IPS DF 4.7 (cell line): Measurements from ENCODE around the gene HDLBP.
"Not testable (repeated sequence)": the region's sequence is repeated elsewhere in the genome, so short reads cannot be mapped to it uniquely, and the experiment has no call there.

Source experiments
- DNase-seq: peaks from one replicate; pipeline ENCODE4 v3.0.0-alpha.2; 2013; ENCODE audit warnings: low spot score; ENCODE audit errors: extremely low read depth

HDLBP gene

GRCh38 chr2:241308832-241309500, 6.5 kb downstream of the HDLBP start:
- no peak for DNase-seq

GRCh38 chr2:241308267-241308666, 7.2 kb downstream of the HDLBP start:
- no peak for DNase-seq

DNA sequence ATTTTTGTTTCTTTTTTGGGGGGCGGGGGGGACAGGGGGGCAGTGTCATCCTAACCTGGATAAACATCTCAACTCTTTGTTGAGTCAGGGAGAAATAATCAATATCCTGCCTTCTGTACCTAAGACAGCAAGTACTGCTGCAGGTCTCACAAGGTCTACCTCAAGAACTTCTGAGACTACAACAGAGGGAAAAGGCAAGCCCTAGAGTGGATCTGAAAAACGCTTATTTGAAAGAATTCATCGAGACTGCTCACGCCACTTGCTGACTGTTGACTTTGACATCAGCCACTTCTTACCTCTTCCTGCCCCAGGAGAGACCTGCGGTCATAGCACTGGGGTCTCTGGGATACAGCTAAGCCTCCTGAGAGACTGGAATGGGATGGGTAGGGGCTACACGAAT, 8.4 kb downstream of the HDLBP start:
- no peak for DNase-seq

GRCh38 chr2:241304039-241304670, 11.3 kb downstream of the HDLBP start:
- DNase-seq: no peak

DNA sequence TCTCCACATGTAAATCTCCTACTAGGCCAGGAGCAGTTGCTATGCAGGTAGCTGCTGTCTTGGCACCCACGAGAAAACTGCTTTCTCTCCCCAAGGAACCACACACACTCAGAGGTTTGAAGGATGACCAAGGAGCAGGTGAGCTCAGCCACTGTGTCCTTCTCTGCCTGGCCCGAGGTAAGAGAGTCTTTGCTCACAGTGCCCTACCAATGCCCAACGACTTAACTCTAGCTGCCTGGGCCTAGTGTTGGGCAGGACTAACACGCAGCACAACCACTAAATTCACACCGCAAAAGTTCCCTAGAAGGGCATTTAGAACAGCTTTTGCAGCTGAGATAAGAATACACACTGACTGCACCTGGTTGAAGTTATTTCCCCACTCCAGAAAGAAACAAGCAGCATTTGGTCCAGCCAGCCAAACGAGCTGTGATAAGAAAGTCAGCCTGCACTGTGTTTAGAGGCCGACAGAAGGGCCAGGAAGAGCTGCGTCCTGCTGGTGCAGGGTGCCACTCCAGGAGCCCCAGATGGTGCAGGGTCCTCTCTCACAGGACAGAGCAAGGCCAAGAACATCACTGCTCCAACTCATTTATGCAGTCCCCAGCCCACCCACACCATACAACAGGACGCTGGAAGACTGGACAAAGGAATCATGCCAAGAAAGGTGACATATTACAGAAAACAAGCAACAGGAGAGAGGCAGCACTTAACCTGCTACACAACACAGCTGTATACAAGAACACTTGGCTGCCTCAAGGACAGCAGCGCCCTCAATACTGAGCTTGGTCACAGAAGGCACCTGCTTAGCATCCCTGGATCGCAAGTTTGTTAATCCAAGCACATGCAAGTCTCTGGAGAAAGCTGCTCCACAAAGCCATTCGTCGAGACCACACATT, 12.5 kb downstream of the HDLBP start:
- DNase-seq: no peak

DNA sequence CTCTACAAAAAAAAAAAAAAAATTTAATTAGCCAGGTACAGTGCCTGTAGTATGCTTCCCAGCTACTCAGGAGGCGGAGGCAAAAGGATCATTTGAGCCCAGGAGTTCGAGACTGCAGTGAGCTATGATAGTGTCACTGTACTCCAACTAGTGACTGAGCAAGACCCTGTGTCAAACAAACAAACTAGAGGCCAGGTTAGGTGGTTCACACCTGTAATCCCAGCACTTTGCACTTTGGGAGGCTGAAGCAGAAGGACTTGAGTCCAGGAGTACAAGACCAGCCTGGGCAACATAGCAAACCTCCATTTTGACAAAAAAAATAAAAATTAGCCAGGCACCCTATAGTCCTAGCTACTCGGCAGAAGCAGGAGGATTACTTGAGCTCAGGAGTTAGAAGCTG, 13.4 kb downstream of the HDLBP start:
- no peak for DNase-seq

- no peak for DNase-seq
Measured at GRCh38 chr2:241300000-241300399, 15.5 kb downstream of the HDLBP start.

DNA sequence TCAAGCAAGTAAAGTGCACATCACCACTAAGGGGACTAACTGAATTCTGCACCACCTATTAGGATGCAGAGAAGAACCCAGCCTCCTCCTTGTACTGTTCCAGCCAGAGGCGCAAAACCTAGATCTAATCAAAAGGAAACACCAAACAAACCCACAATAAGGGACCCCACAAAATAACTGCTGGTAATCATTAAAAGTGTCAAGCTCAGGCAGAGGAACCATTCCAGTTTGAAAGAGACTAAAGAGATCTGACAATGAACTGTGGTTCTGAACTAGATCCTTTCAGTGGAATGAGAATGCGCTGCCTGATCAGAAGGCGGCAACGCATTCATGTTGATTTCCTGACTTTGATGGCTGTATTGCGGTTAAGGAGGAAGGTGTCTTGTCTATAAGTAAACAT, 16.8 kb downstream of the HDLBP start:
- no peak for DNase-seq

- no peak for DNase-seq
Measured at GRCh38 chr2:241296767-241297166, 18.7 kb downstream of the HDLBP start.

DNA sequence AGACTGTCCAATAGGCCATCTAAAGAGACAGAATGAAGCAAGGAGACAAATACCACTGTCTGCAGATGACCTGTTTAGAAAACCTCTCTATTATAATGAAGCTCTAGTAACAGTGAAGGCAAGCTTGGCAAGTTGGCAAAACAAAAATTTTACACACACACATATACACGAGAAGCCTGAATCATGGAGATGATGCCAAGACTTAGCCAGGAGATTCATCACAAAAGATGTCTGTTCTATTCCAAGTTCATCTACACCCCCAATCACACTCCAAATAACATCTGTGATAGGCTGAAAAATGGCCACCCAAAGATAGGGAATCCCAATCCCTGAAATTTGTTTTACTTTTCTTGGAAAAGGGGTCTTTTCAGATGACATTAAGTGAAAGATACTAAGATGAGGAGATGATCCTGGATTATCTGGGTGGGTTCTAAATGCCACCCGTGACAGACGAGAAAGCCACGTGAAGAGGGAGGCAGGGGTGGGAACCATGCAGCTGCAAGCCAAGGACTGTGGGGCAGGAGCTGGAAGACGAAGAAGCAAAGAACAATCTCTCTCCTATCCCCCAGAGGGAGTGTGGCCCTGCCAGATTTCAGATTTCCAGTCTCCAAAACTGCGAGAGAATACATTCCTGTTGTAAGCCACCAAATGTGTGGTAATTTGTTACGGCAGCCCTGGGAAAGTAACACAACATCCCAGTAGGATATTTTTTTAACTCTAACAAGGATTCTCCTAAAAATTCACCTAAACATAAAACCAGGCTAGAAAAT, 20.0 kb downstream of the HDLBP start:
- DNase-seq: no peak

DNA sequence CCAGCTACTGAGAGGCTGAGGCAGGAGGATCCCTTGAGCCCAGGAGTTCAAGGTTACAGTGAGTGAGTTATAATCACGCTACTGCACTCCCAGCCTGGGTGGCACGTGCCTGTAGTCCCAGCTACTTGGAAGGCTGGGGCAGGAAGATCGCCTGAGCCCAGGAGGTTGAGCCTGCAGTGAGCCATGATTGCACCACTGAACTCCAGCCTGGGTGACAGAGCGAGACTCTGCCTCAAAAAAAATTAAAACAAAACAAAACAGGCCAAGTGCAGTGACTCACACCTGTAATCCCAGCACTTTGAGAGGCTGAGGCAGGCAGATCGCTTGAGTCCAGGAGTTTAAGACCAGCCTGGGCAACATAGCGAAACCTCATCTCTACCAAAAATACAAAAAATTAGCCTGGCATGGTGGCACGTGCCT, 22.1 kb downstream of the HDLBP start:
- not testable (repeated sequence) for DNase-seq

GRCh38 chr2:241291977-241292376, 23.5 kb downstream of the HDLBP start:
- no peak for DNase-seq

DNA sequence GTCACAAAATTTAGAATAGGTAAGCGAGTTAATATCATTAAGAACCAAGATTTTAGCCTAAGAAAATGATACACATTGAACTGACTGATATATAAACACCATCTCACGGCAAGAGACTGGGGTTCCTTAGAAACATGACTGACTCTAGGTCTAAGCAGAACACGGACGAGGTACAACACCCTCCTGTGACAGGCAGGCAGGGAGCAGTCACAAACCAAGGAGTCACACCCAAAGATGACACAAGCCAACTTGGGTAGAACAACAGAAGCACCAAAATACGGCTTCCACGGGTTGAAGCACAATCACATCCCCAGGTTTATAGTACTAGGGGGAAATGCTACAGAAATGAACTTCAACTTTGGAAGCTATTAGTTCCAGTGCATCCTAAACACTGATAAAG, 24.3 kb downstream of the HDLBP start:
- no peak for DNase-seq

DNA sequence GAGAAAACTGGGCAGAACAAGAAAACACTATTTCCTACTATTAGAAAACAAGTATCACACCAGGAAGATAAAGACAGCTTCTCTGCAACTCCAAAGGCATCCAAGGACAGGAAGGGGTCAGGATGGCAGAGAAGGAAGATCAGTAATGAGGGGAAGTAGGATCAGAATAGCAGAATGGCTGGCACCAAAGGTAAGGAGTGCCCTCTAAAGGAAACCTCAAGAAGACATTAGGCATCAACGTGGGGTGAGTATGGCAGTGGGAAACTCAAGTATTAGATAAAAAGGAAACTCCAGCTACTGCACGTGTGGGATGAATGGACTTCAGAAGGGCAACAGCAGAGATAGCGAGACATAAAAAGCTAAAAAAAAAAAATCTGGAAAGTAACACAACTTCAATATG, 25.9 kb downstream of the HDLBP start:
- no peak for DNase-seq

DNA sequence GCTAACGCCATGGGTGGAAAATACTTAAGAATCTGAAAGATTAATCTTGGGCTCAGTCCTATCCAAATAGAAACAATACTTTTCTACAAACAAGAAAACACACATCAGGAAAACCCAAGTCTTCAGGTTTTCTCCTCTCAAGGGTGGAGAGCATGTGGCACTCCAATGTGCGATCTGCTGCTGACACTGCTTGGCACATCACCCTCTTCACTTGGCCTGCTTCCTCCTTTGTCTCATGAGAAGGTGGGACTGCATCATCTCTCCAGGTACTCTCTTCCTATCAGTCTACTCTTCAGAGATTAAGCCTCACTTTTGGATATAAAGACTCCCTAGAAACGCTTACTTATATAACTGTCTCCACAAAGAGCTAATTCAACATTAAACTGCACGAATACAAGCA, 26.4 kb downstream of the HDLBP start:
- no peak for DNase-seq

DNA sequence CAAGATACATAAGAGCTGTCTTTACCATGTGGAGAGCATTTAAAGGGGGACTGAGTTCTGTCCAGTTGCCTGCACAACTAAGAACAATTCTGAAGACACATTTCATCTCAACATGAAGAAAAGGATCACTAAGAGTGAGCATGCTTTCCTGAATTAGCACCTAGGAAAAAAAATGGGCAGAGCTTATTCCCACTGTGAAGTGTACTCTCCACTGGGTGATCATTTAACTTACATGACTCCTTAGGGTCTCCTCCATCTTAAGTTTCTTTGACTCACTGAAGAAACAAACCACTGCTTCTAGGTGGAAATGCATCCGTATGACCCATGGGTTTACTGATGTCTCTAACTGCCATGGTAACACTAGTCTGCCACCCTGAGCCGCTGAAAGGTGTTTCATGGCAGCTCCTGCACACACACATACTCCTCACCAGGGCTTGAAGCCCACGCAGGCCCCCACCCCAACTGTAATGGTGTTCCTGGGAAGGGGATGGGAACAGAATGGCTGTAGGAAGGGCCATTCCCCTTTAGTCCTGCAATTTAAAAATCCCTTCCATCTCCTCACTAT, 27.1 kb downstream of the HDLBP start:
- DNase-seq: no peak

DNA sequence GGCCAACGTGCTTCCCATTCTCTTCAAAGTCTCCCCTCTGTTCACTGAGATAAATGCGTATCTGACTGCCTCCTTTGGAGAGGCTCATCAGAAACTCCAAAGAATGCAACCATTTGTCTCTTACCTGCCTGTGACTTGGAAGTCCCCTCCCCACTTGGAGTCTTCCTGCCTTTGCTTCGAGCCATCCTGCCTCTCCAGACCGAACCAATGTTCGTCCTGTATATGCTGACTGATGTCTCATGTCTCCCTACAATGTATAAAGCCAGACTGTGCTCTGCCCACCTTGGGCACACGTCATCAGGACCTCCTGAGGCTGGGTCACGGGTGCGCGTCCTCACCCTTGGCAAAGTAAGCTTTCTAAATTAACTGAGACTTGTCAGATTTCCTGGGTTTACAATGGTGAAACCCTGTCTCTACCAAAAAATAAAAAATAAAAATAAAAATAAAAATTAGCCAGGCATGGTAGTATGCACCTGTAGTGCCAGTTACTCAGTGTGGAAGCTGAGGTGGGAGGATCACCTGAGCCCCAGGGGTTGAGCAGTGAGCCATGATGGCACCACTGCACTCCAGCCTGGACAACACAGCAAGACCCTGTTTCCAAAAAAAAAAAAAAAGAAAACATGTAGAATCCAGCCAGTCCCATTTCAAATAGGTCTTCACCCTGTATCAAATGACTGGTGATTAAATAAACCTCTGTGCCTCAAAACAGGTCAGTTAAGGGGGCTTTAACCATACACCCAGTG, 29.0 kb downstream of the HDLBP start:
- no peak for DNase-seq

- DNase-seq: no peak
Measured at GRCh38 chr2:241285596-241285995, 29.9 kb downstream of the HDLBP start.

- DNase-seq: no peak
Measured at GRCh38 chr2:241282555-241282954, 32.9 kb downstream of the HDLBP start.

DNA sequence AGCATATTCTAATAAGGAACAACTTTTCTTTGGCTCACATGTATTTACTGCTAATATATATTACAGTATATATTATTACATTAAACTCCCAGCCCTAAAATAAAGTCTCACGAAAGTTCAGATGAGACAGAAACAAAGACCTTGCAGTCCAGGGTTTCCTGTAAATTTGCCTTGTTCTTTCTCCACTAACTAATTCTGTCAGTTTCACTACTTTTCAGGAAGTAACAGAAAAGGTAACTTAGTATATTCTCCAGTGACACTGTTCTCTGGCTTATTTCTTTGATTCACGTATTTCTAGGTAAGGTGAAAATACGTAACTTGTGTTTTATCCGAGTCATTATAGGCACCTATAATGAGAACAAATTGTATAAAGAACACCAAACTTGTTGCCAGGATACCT, 35.2 kb downstream of the HDLBP start:
- no peak for DNase-seq

- no peak for DNase-seq
Measured at GRCh38 chr2:241279828-241280227, 35.6 kb downstream of the HDLBP start.
